HK-2 (cell line): ENCODE measurements around the gene SOD3.
A peak's percentile ranks its signal among the peaks of the same experiment; 100 is the strongest.

Source experiments
- DNase-seq: peaks from one replicate; pipeline ENCODE4 v3.0.0-alpha.2; 2018; ENCODE audit not compliant: unreplicated experiment

Gene SOD3

GRCh38 chr4:24794916-24795665 lies at the start of gene SOD3:
Gene SOD3, plus strand, starts transcription at chr4:24795573. Its CDS starts 3,949 bp downstream, at chr4:24799522.
- peak; percentile 61 for DNase-seq

GRCh38 chr4:24747234-24747975 lies 48.0 kb upstream of the SOD3 start:
- DNase-seq: no peak

GRCh38 chr4:24748023-24748422 lies 47.4 kb upstream of the SOD3 start:
- DNase-seq: no peak

GRCh38 chr4:24748758-24749350 lies 46.5 kb upstream of the SOD3 start:
- no peak for DNase-seq

- no peak for DNase-seq
Measured at GRCh38 chr4:24750106-24750505, 45.3 kb upstream of the SOD3 start.

- DNase-seq: no peak
Measured at GRCh38 chr4:24751926-24752539, 43.3 kb upstream of the SOD3 start.

GRCh38 chr4:24753519-24753918 lies 41.9 kb upstream of the SOD3 start:
- DNase-seq: peak; percentile 43

GRCh38 chr4:24754571-24754970 lies 40.8 kb upstream of the SOD3 start:
- DNase-seq: no peak

GRCh38 chr4:24763631-24764297 lies 31.6 kb upstream of the SOD3 start:
- peak; percentile 52 for DNase-seq

GRCh38 chr4:24764345-24764744 lies 31.0 kb upstream of the SOD3 start:
- DNase-seq: no peak

- no peak for DNase-seq
Measured at GRCh38 chr4:24765376-24765988, 29.9 kb upstream of the SOD3 start.

- DNase-seq: no peak
Measured at GRCh38 chr4:24768006-24768405, 27.4 kb upstream of the SOD3 start.

GRCh38 chr4:24768604-24769003 lies 26.8 kb upstream of the SOD3 start:
- no peak for DNase-seq

GRCh38 chr4:24769571-24769970 lies 25.8 kb upstream of the SOD3 start:
- no peak for DNase-seq

- DNase-seq: peak; percentile 64
Measured at GRCh38 chr4:24770032-24770584, 25.3 kb upstream of the SOD3 start.

GRCh38 chr4:24770667-24771066 lies 24.7 kb upstream of the SOD3 start:
- DNase-seq: no peak

GRCh38 chr4:24771241-24771640 lies 24.1 kb upstream of the SOD3 start:
- DNase-seq: no peak

GRCh38 chr4:24772061-24772705 lies 23.2 kb upstream of the SOD3 start:
- no peak for DNase-seq

GRCh38 chr4:24772952-24773351 lies 22.4 kb upstream of the SOD3 start:
- DNase-seq: no peak

GRCh38 chr4:24774452-24774851 lies 20.9 kb upstream of the SOD3 start:
- no peak for DNase-seq
